HG03108 (cell line): ENCODE results near the gene EFNA5.
"Not testable (repeated sequence)": the region's sequence is repeated elsewhere in the genome, so short reads cannot be mapped to it uniquely, and the experiment has no call there.

ENCODE experiments used
- ATAC-seq: cut with Tn5 transposase; IDR thresholded peaks from one replicate; pipeline ENCODE4 v1.9.1; 2021; ENCODE audit warnings: moderate library complexity; ENCODE audit not compliant: unreplicated experiment

The EFNA5 gene

GRCh38 chr5:107377277-107377609 lies 293.5 kb downstream of the EFNA5 start:
- no peak for ATAC-seq

GRCh38 chr5:107376546-107377276 lies 294.0 kb downstream of the EFNA5 start:
- ATAC-seq, result no peak

DNA sequence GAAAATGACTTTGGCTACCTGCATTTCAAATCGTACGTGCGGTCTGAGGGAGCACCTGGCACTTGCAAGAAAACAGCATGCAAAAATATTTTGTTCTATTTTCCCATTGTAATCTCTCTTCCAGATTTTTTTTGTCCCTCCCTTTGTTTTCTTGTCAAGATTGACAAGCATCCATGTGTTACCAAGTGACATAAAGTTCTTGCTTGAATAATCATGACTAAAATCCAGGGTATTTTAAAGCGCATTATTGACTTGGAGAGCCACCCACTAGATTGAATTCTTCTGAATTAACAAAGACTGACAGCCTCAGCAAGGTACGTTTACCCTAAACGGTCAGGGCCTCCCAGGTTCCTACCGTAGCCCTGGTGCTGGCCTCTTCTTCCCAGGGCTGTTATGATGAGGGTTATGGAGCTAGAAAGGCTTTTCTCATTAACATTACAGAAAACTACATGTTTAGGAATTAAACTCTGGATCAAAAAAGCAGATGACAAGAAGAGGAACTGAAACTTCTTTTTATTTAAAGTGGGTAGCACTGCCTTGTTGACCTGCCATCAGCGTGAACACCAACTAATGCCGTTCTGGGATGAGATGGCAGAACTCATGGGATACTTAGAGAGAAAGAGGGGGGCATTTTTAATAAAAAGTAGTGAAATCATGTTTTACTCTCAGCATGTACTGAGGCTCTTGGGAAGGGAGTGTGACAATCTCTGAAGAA lies 297.0 kb downstream of the EFNA5 start:
- ATAC-seq, result peak; percentile 74

- no peak for ATAC-seq
Measured at GRCh38 chr5:107372723-107373450, 297.9 kb downstream of the EFNA5 start.

DNA sequence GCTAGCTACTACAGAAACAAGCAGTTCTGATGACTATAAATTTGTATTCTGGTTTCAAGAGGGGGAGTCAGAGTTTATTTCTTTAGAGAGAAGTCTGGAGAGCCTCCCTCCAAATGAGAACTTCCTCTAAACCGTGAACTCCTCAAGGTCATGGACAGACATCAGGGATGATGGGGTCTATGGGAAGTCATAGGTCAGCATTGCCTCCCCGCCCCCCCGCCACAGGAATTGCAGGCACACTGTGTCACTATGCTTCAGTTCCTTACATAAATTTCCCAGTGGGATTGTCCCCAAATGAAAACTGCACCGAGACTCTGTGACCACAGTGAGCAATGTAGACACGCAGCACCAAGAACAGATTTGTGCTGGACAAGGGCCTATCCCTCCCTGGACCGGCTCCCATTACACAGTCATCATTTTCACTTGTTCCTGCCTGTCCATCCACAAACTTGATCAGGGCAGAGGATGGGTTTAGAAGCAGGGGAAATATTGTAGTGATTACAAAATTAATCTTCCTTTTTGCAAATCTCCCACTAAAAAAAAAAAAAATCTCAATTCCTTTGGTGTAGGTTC lies 300.3 kb downstream of the EFNA5 start:
- no peak for ATAC-seq

GRCh38 chr5:107369622-107370021 lies 301.1 kb downstream of the EFNA5 start:
- no peak for ATAC-seq

GRCh38 chr5:107368615-107369014 lies 302.1 kb downstream of the EFNA5 start:
- no peak for ATAC-seq

DNA sequence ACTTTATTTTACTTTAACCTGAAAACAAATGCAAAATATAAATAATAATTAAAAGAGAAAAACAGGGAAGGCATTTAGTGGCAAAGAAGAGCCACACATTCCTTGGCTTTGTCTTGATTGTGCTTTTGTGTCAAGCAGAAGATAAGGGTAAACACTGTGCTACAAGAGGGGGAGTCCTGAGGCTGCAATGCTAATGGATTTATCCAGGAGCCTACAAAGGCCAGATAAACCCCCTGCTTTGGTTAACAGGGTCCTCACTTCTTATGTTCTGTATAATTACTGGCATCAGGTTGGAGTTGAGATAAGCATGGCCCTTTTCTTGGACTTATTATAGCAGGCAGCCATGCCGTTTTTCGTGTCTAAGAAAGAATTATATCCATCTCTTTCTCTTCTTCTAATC lies 302.8 kb downstream of the EFNA5 start:
- no peak for ATAC-seq

DNA sequence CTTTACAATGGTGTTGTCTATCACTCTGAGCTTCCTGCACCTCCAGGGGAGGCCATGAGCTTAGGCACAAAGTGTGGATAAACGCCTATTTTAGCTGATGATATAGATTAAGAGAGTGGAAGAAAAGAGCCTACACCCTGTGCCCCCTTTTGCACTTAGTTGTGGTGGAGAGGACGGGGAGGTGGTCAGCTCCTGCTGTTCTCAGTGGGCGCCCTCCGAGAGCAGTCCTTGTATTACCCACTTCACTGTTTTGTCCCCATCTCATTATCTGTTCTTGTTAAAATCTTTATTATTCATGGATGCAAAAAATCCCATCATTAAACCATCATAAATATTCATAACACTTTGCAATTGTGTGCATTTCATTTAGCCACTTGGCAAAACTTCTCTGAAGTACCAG lies 303.3 kb downstream of the EFNA5 start:
- no peak for ATAC-seq

DNA sequence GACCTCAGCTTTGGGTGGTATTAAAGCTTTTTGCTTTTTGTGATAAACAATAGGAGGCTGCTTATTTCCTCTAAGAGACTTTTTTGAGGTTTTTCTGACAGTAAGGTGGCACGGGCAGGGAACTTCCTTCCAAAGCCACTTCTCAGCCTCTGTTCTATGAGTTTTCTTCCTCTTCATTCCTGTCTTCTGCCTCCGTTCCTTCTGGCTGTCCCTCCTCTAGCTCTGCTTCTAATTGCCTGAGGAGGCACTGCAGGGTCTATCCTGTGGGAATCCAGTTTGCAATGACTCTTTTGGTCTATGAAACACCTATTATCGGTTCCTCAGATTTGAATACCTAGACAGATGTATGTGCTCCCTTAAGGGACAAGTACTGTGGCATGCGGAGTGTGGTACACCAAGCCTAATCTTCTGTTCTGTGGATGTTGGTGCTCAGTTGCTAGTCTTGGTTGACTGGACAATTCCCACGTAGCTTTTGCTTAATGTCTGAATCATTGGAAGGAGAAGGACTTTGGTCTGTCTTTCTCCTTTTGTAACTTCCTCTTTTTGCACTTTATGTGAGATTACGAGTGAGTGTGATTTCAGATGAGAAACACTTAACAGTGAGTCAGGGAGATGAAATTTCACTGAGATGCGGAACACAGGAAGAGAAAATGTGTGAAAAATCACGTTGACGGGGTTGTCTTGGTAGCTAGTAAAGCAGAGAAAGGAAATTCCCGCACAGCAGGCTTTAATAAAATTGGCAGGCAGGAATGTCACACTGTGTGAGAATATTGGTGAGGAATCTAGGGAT lies 305.2 kb downstream of the EFNA5 start:
- peak; percentile 46 for ATAC-seq

DNA sequence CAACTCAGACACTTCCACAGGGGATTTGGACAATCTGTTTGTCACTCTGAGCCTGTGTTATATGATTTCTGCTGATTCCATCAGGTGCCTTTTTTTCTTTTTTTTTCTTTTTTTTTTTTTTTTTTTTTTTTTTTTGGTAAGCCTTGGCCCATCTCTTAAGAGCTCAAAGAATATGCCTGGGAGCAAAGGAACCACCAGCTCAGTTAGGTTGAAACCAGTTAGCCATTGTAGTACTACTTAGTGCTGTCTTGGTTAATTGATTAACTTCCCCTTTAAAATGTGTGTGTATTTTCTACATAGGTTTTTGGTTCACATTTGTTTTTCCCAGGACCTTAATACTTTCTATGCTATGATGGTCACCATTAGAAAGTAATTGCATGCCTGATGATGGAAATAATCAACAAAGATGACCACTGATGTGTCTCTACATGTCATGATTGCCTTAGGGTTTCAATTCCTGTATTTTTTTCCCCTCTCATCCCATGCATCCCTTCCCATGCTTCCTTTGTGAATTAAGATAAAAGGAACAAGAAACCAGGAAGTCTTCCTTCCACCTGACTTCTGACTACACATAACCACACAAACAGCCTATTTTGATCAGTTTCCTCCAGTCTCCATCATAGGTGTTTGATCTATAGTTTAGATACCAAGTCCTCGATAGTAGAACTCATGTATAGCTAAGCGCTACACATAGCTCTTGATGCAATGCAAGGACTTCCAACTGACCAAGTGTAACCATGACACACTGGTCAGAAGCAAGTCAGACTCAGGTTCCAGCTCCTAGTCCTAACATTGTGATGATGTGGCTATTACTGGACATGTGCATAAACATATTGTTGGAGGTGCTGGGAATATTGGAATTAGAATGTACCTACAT lies 306.1 kb downstream of the EFNA5 start:
- no peak for ATAC-seq

DNA sequence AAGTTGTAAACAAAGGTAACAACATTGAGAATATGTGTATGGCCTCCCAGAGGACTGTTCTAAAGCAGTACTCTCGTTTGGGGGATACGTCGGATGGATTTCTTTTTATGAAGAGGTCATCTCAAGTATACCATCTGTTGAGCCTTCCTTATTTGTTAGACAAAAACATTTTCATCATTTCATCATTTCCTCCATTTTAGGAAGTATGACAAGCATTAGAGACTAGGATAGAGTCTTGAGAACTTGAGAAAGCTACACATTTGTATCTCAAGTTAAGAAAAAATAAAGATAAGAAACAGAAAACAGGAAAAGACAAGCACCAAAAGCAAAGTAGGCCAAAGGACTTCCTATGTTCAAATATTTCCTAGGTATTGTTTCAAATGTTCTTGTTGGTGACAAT lies 307.0 kb downstream of the EFNA5 start:
- no peak for ATAC-seq

- ATAC-seq, result no peak
Measured at GRCh38 chr5:107361945-107362344, 308.8 kb downstream of the EFNA5 start.

DNA sequence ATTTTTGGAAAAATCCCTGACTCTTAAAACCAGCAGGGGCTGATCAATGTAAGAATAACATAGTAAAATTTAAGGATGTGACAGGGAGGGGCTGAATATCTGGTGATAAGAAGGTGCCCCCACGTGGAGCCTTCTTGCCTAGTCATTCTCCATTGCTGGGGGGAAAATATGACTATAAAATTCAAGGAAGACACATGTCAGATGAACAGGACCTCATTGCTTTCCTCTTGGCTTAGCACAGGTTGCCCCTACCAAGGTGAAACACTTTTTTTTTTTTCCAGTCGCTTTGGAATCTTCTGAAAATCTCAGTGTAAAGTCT lies 310.9 kb downstream of the EFNA5 start:
- ATAC-seq, result no peak

- no peak for ATAC-seq
Measured at GRCh38 chr5:107359033-107359915, 311.5 kb downstream of the EFNA5 start.

DNA sequence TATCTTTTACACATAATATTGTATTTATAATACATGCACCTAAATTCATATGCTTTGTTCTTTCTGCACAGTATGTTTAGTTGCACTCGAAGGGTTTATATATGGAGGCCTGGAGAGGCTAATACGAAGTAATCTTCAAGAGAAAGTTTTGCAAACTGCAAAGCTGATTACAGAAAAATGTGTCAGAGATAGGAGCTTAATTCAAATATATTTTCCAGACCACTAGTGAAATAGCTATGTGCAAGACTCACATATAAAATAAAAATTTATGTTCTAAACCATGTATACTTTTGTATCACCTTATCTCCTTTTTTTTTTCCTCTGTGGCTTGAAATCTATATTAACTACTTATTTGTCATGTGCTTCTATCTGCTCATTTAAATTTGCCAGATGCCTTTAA lies 313.8 kb downstream of the EFNA5 start:
- ATAC-seq, result no peak

GRCh38 chr5:107352576-107352975 lies 318.2 kb downstream of the EFNA5 start:
- no peak for ATAC-seq

DNA sequence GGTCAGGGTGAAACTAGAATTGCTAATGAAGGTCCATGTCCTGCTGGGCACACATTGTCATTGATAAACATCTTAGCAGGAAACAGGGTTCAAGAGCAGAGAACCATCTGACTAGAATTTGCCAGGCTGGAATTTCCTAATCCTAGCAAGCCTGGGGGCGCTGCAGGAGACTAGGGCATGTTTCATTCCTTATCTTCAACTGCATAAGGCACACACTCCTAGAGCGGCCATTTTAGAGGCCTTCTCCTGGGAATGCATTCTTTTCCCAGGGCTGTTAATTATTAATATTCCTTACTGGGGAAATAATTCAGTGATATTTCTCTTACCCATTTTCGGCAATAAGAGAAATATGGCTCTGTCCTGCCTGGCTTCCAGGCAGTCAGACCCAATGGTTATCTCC lies 324.2 kb downstream of the EFNA5 start:
- not testable (repeated sequence) for ATAC-seq

- no peak for ATAC-seq
Measured at GRCh38 chr5:107342371-107342770, 328.4 kb downstream of the EFNA5 start.
